NCI-H345 (cell line): Measurements from ENCODE around the gene ARL15.
A peak's percentile ranks its signal among the peaks of the same experiment; 100 is the strongest.

ENCODE experiments used
- DNase-seq: peaks from one replicate; lab custom pipeline; 2025; lab: John Stamatoyannopoulos, UW

The ARL15 gene

DNA sequence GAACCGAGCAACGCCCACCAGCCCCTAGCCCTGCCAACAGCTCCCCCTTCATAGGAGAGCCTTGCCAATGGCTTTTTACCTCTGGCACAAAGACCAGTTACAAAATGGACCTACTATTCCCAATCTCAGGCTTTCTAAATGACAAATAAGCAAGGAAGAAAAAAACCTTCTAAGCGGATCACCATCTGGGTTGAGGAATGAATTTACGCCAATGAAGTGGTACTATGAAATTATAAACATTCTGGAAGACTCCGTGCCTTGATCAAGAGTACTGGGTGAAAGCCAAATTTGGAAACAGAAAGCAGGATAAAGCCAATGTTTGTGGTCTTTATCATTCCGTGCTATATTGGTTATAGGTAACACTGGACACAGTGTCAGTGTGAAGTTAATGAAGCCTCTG is 378.0 kb downstream of the ARL15 start:
- DNase-seq = no peak

DNA sequence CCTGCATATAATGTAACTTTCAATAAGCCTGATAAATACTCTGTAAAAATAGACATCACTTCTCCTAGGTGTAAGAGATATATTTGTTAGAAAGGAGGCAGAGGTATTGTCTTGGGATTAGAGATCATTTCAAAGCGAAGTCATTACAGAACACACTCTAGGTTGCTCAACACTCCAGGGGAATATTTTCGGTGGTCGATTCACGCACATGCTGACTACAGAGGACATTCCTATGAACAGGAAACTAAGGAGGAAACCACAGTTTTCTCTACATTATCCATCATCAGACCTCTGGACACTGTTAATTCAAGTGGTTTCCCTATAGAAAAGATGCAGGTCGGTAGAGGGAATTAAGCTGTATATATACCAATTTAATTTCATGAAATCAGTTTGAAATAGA is 379.9 kb downstream of the ARL15 start:
- no peak for DNase-seq

DNA sequence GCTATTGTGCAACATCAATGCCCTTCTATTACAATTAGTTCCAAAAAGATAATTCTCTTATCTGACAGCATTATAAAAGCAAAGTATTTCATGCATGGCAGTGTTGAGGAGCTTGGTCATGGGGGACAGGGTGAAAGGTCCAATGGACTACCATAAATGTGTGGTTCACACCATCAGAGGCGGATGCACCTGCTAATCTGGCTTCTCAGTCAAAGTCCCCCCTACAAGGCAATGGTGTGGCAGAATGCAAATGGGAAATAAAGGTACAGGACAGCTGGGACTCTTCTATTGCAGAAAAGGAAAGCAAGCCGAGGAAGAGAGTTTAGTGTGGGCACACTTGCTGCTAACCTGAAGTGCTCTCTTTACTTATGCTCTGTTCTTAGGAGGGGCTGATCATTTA is 380.8 kb downstream of the ARL15 start:
- no peak for DNase-seq

DNA sequence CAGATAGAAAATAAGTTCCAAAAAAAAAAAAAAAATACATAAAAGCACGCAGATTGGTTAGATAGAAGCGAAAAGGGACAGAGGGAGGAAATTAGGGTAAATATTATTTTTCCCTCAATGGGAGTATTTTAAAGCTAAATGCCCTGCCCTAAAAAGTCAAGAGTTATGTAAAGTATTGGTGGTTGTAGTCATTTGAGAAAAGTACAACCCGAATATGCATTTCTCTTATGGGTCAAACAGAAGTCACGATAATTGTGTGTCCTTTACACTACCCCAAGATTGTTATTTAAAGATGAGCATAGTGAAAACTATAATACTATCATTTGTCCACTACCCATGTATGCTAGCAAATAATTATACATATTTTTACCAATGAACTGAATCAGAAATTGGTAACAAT is 381.2 kb downstream of the ARL15 start:
- DNase-seq = no peak

DNA sequence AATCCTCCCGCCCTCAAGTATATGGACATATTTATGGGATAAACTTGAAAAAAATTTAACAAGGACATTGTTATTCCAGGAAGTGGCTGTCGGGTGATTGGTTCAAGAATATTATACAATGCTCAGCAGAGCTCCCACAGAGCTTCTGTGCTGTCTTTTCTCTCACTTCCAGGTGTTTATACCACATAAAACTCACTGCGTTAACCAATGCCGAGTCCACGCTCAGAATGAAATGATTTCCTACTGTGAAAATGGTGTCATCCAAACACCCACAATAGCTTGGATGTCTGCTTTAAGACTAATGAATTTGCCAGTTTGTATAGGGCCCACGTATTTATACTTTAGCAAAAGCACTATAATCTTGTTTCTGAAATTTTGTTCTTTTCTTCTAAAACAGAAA is 381.7 kb downstream of the ARL15 start:
- DNase-seq = peak; percentile 65

DNA sequence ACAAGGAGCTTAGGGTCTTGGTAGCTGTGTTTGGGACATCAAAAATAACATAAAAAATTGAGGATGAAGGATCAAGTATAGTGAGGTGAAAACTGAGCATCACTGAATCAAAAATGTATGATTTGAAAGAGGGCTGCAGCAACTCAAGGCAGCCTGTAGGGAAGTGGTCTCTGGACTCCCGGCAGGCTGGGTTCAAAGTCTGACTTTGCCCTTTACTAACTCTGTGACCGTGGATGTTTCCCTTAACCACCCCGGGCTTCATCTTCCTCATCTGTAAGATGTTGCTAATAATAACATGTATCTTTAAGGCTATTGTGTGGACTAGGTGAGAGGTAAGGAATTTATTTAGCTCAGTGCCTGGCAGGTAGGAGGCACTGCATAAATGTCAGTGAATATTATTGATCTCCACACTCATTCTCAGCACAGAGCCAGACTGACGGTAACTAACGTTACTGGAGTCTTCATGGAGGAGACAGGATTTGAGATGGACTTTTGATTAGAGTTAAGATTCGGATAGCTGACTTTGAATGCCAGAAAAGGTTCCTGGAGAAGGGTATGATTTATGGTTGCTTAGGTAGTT is 382.6 kb downstream of the ARL15 start:
- DNase-seq = peak; percentile 5

DNA sequence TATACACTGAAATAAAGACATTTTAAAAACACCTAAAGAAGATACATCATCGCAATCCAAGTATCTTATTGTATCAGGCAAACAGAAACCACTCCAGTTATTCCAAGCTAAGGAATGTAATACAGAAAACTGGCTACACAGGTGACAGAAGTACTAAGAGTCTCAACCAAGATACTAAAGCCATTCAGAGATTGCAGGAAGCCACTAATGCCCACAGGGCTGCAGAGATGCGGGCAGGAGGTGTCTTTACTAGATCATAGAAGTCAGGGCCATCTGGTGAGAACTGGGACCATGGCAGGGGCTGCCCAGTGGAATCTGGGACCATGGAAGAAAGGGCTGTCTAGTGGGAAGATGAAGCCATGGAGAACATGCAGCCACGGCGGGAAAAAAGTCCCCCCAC is 384.3 kb downstream of the ARL15 start:
- no peak for DNase-seq

DNA sequence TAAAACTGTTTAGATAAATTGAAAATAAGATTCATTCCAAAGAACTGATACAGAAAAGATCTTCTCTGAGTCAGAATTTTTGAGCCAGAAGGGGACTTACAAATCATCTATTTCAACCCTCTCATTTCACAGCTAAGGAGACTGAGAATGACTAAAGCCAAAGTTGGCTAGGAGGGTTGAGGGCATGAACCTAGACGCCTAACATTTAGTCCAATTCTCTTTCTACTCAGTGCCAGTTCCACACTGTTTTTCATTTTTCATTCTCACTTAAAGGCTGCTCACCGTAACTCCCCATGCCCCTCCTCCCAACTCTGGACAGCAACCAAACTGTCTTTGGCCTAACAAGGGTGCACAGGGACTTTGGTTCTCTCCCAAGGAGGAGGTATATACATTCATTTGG is 386.0 kb downstream of the ARL15 start:
- no peak for DNase-seq

DNA sequence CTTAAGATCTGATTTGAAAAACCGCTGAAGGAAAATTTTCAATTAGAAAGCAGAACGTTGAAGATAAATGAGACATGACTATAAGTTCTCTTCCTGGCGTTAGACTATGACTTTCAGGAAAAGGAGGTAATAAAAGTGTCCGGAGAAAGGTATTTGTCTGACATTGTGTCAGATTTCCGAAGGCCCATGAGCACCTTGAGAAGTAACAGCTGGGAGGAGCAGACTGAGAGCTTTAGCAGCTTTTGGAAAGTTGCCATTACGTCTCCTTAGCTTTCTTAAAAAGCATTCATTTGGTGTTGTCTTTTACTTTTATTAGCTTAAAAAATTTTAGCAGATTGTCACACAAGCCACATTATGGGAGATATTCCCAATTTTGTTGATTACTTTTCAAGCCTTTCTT is 386.4 kb downstream of the ARL15 start:
- DNase-seq = no peak

DNA sequence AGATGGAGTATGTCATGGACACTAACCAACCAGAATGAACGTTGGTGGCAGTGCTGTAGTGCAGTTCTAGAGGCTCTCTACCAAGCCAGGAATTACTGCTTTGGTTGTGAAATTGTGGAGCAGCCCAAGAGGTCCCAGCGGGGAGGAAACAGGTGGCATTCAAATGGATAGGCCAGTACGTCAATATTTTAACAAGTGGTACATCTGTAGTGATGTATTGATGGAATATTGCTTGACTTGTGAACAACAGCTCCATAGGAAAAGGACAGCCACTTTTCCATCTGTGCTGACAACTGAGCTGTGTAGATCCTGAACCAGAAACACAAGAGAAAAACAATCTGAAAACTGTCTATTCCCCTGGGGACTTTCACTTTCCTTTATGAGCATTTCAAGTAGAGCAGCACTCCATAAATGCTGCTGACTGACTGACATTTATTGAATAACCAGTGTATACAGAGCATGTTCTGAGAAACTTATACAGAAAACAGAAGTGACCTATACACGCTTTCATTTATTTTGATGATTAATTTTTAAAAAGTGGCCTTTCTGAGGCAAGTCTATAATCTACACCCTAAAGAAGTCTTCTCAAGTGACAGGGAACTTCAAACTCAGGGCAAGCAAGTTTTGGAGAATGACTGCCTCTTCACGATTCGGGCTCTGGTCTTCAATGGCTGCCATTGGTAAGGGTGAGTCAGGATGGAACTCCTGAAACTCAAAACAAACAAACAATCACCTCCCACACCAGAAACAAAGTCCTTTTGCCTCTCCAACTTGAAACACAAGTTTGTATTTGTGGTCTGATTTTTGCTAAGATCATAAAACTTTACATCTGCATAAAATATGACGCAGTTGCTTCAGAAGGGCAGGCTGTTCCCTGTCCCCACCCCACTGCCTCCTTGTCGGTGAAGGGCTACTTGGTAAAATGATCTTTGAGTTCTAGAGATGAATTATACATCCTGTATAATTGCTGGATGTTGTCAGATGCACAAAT is 387.6 kb downstream of the ARL15 start:
- DNase-seq = peak; percentile 76

DNA sequence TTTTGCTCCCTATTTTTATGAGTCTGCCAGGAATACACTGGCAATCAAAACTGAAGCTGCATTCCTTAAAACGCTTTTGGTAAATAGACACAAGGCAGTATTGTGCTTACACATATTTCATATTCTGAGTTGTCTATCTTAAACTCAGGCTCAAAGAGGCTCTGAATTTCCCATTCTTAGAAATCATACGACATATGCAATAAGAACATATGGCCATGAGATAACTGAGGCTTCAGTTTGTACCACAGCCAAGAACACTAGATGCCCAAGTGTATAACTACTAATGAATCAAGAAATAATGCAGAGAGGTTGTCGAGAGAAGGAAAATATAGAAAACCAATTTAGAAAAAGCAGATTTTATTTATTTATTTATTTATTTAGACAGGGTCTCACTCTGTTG is 392.5 kb downstream of the ARL15 start:
- DNase-seq = no peak

DNA sequence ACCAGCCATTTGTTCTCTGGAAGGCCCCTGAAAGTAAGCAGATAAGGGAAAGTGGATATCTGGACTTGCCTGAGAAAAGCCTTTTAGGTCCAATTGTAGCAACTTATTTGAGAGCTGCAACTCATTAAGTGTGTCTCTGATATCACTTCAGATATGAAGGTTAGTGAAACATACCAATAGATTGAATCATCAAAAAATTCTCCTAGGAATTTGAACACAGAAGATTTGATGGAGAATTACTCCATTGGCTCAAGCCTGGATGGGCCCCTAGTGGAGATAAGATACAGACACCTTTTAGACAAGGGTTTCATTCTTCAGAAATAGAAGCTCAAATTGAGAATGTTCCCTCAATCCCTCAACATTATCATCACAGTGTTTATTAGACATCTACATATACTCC is 393.3 kb downstream of the ARL15 start:
- no peak for DNase-seq

DNA sequence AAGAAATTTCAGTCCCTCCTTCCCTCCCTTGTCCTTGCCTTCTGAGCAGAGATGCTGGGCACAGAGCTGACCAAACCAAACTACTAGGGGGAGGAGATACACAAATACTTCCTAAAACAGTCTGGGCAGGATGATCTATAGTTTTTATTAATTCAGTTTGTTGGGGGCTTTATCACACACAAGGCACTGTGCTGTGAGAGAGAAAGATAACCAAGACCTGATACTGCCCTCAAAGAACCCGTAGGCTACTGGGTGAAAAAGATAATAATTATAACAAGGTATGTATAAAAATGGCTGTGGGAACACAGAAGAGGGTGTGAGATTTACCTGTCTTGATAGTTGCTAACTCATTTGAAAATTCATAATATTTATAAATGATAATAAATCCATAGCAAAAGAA is 395.3 kb downstream of the ARL15 start:
- DNase-seq = no peak

DNA sequence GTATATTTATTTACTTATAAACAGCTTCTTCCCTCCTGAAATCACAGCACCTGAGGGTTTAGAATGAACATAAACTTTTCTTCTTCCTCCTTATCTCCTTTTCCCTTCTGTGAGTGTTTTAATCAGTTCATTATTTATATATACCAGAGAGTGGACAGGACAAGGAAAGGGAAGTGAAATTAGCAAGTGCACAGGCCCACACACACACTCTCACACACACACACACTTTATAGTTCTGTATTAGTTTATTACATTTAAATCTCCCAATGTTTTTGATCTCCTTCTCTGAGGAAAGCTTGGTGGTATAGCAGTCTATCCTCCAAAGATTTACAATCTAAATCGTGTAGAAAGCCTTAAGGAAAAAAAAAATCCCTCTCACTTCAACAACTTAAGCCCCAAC is 396.4 kb downstream of the ARL15 start:
- DNase-seq = no peak

DNA sequence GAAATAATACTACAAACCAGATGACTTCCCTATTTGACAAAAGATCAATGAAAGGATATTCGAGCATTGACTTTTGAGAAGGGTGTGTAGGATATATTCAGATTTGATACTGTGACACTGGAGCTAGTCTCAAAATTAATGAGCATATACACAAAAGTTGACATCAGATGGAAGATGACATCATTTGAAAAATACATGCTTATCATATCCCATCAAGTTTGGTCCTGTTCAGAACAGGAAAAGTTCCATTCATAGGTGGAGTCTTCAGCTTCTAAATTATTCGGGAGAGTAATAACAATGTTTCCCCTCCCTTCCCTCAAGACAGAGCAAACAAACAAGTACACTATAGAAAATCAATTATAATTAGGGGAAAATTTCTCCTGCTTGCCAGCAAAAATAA is 401.6 kb downstream of the ARL15 start:
- DNase-seq = no peak

DNA sequence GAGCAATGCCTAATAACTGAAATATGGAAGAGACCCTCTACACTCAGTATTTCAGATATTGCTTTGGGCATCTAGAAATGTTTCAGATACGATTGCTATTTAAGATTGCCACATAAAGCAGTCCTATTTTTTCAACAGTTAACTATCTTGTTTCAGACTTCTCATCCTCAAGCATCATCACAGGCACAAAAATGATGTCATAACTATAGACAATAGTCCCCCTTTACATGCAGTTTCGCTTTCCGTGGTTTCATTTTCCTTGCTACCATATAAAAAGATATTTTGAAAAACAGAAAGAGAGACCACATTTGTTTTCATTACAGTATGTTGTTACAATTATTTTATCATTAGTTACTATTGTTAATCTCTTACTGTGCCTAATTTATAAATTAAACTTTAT is 402.5 kb downstream of the ARL15 start:
- no peak for DNase-seq

DNA sequence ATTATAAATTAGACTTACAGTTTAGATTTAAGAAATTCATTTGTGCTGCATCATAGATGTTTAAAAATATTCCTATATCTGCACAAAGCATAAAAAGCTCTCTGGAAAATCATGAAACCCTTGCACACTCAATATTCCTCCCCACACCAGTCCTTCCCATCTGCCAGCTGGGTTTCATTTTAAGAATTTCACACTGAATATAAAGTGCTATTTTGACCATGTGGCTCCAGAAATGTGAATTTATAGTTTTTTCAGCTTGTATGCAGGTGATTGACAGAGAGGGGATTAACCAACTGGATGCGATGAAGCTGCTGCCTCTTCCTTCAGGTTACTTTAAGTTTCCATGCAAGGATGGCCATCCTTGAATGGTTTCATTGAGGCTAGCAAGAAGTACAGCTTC is 403.6 kb downstream of the ARL15 start:
- DNase-seq = no peak

DNA sequence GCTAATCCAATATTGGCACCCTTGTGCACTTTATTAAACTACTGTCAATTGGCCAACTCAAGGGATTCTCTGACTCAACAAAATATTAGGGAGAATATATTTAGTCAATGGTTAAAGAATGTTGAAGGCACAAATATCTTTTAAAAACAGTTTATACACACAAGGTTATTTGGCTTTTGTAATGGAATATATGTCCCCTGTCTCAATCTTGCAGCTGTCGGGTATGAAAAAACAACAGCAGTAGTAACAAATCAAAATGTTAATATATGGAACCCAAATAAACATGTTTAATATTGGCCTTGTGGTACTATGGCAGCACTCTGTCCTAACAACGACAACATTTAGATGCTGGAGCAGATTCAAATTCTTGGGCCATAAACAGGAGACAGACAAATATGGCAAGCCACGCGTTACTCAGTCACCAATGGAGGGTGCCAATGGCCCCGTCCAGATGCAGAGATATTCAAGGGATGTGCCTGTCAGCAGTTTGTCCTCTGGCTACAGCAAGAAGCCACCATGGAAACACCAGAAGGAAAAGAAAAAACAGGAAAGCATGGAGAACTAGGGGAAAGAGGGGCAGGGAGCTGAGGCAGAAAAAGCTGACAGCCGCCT is 408.0 kb downstream of the ARL15 start:
- no peak for DNase-seq

DNA sequence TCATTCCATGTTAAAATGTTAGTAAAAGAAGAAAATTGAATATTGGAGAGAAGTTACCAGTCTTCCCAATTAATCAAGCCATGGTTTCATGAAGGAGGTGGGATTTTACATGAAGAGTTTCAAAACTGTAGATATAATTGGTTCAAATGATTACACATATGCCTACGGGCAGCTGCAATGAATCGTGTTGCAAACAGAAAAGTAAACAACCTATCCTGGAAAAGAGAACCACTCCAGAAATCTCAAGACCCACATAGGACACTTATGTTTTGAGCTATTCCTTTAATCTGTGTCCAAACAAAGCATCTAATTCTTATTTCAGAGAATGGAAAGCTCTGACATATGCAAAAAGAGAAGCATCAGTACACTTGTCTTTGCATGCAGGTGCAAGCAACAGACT is 409.7 kb downstream of the ARL15 start:
- DNase-seq = peak; percentile 64

DNA sequence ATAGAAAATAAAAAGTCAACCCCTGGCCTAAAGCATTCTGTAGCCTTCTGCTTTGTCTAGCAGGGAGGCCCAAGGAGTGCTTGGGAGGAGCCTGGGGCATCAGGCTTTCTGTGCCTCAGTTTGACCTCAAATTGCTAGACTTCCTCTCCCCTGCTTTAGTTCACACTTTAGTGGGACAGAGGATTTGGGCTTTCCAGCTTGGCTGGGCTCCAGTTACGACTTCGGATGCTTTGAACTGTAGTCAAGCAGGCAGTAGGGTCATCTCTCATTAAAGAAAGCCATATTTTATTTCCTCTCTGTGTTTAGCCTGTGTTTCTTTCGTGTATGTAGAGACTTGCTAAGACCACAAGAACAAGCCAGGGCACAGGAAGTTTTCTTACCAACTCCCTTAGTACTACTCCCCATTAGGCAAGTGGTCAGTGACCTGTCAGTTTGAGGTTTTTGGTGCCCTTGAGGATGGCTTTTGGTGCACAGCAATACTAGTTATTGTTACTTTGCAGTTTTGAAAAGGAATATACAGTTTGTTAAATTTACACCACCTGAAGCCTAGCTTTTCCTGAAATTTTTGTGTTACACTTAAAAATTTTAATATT is 415.2 kb downstream of the ARL15 start:
- no peak for DNase-seq

DNA sequence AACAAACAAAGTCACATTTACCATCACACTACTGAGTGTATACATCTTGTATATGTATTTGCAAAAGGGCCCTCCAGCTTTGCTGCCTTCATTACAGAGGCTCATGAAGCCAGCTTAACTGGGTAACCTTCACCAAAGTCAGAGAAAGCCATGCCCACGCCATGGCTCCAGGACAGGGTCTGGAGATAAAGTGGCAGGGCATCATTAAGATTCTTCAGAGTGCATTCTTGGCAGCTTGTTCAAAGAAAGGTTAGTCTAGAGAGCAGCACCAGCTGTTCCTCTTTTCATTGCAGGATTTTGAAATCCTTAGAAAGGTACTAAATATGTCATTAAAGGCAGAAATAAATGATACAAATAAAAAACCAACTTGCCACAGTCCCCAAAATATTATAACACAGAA is 416.7 kb downstream of the ARL15 start:
- no peak for DNase-seq

DNA sequence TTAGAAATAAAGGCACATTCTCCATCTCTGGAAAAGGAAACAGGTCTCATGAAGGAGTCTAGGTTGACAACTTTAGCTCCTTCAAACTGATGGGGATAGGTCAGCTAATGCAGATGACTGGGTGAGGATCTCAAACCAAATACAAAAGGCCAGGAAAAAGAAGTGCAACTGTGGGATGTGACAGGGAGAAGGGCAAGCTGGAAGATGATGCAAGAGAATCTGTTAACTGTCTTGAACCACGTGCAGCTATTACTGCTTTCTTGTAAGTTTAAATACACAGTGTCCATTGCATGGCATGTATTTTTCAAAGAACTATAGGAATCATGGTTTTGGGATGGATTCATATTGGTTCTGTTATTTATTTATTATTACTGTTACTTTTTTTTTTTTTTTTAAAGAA is 418.1 kb downstream of the ARL15 start:
- DNase-seq = no peak

DNA sequence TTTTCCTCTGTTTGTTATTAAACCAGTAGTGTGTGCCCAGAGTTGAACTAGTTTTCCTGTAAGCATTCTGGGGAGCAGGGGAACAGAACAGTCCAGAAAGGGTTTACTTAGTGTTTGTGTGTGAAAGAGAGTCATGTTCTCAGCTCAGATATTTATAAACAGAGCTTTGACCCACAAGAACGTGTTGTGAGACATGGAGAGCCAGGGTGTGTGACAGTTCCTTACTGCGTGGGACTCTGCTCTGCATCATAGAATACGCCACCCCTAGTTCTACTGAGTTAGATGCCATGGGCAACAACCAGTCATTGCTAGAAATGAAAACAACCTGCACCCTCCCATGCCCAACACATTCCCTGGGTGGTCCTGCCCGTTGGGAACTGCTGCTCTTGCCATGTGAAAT is 419.2 kb downstream of the ARL15 start:
- DNase-seq = no peak
